Heart left ventricle (tissue), 16 donors: ENCODE data around the gene GADD45A. TPM values are rescaled to one million over a fixed set of nuclear protein-coding genes. Genes with fewer than 3 reads are reported as not detected.

Experiments used
- ATAC-seq, 4 donors: fragments of 200-7000 bp; cut with Tn5 transposase; one replicate each; pipeline ENCODE4 v1.9.1; 2020 to 2022; ENCODE audit warnings: moderate library complexity in 4 of 4, mild to moderate bottlenecking in 3 of 4, moderate number of reproducible peaks in 1 of 4
- DNase-seq, 5 donors: peaks; one replicate each; pipeline ENCODE4 v3.0.0-alpha.2; 2020
- H3K27ac ChIP-seq, 12 donors: fragments of 200-600 bp; sonication (generic) in 4 of 12; one replicate each; pipeline versions ENCODE4 v1.5.0 to v1.8.0; 2016 to 2022; ENCODE audit warnings: mild to moderate bottlenecking in 2 of 12
- H3K27me3 ChIP-seq, 9 donors: fragments of 200-600 bp; sonication (generic) in 2 of 9; one replicate each; pipeline versions ENCODE4 v1.5.1 to v1.8.0; 2016 to 2022; ENCODE audit warnings: mild to moderate bottlenecking in 3 of 9
- H3K36me3 ChIP-seq, 9 donors: fragments of 200-600 bp; sonication (generic) in 2 of 9; one replicate each; pipeline versions ENCODE4 v1.5.0 to v1.8.0; 2018 to 2022; ENCODE audit warnings: mild to moderate bottlenecking in 2 of 9
- H3K4me1 ChIP-seq, 12 donors: fragments of 200-600 bp; sonication (generic) in 4 of 12; one replicate each; pipeline versions ENCODE4 v1.5.0 to v1.8.0; 2016 to 2022; ENCODE audit warnings: mild to moderate bottlenecking in 3 of 12
- H3K4me3 ChIP-seq, 12 donors: fragments of 200-600 bp; sonication (generic) in 4 of 12; one replicate each; pipeline versions ENCODE4 v1.5.0 to v1.8.0; 2017 to 2022; ENCODE audit warnings: mild to moderate bottlenecking in 9 of 12, moderate library complexity in 4 of 12
- H3K9me3 ChIP-seq, 12 donors: fragments of 200-600 bp; sonication (generic) in 4 of 12; one replicate each; pipeline versions ENCODE4 v1.5.0 to v1.8.0; 2016 to 2022; ENCODE audit warnings: mild to moderate bottlenecking in 1 of 12
- CTCF ChIP-seq, 12 donors: fragments of 200-600 bp; sonication (generic) in 4 of 12; IDR thresholded peaks; one replicate each; pipeline versions ENCODE4 v1.5.0 to v1.8.0; 2018 to 2022; ENCODE audit warnings: antibody characterized with exemption in 12 of 12, mild to moderate bottlenecking in 5 of 12
- POLR2A ChIP-seq, 2 donors: fragments of 450-650 bp; IDR thresholded peaks; one replicate each; pipeline ENCODE4 v1.6.1; 2017; ENCODE audit warnings: antibody characterized with exemption in 2 of 2, mild to moderate bottlenecking in 2 of 2, moderate library complexity in 2 of 2
- WGBS, 4 donors: extraction: QIAGEN DNeasy Blood & Tissue Kit in 2 of 4; methylation state at CpG; one replicate each; pipeline versions ENCODE4 v1.1.5 to v1.1.7; 2013 to 2018; 5-methylcytosine and 5-hydroxymethylcytosine counted together
- intact Hi-C, 10 donors: fragments of 100-400 bp; cut with DNase I; formaldehyde crosslinking; loops; one replicate each; pipeline versions ENCODE4 v1.11.1 to v1.14.2; 2022
- long read RNA-seq, 3 donors: library from polyadenylated mRNA; unstranded; transcript quantifications; one replicate each; pipeline ENCODE4 v2.0.0, GENCODE V29; 2020 to 2021
- polyA plus RNA-seq, 2 donors: library from polyadenylated mRNA; stranded (reverse); fragments of 200-250 nt; gene quantifications; one replicate each; pipeline ENCODE4 v1.2.3, GENCODE V29; 2013
- total RNA-seq, 9 donors: library from RNA; depleted of rRNA in 2 of 9; stranded (reverse); fragments of >200 nt in 2 of 9; fragmentation: NEBNext Ultra II Directional in 3 of 9; extraction: Animal tissue kit (Norgen Biotek cat#: 25700) in 3 of 9; gene quantifications; one replicate each; pipeline versions ENCODE4 v1.1.0 to v1.2.4, GENCODE V29; 2016 to 2023
- donor health status: ischemic (EF 13 %, LVEDD 7.1; RV severe dilation, severe dysfunction).
- donor health status: healthy with polysubstance abuse.
- donor health status: DM: no; HTN: yes; CAD: no.
- donor health status: DM: no; HTN: no; CAD: no.
- donor health status: ischemic (EF 25% LVEDD 6.9; RV normal size, moderate dysfunction).
- donor health status: ischemic (EF 25% LVEDD 5.7; RV mildly dilated, moderate dysfunction).
- donor health status: healthy.
- donor health status: DM: yes; HTN: yes; CAD: no.
- donor health status: ischemic (EF 35%, LVEDD 5.7; RV mildly dilated, moderate dysfunction).
- donor health status: nonischemic (EF 11% LVEDD 7.7; RV severe dilation, severe dysfunction).
- donor health status: DM: yes; HTN: yes; CAD: no.
- donor health status: PGD.
- donor health status: ischemic (EF 29% LVEDD 5.4; RV normal size, mild dysfunction).
- donor health status: nonischemic (EF 23%, LVEDD 6.1; RV moderate dilation, normal function).

Gene GADD45A
- total RNA-seq (100 to 1,000 TPM in 1 of 9 donors, 10 to 100 TPM in 8; 26.5 to 119 (median 45.8) TPM), polyA plus RNA-seq (10 to 100 TPM; 35.7 to 57.3 TPM)
- long read RNA-seq, donor 1, transcript GADD45A-202 (4 exons, 1,496 nt), result major isoform, 40 of 49 reads
- long read RNA-seq, donor 1, partial matches to known transcripts, result 7 of 49 reads
- long read RNA-seq, donor 1, other reads (novel, unspliced or antisense), result 1 of 49 reads
- long read RNA-seq, donor 2, transcript GADD45A-202 (4 exons, 1,496 nt), result major isoform, 18 of 22 reads
- long read RNA-seq, donor 2, partial matches to known transcripts, result 4 of 22 reads
- long read RNA-seq, donor 2, other reads (novel, unspliced or antisense), result 0 of 22 reads
- long read RNA-seq, donor 3, transcript GADD45A-202 (4 exons, 1,496 nt), result major isoform, 27 of 30 reads
- long read RNA-seq, donor 3, partial matches to known transcripts, result 1 of 30 reads
- long read RNA-seq, donor 3, other reads (novel, unspliced or antisense), result 1 of 30 reads

- 0% methylated on average over 16 to 39 of the region's 39 CpGs for WGBS, 4 donors
- Histone ChIP-seq H3K36me3 (peaks cover 0 to 32% (median 28%) of the 10 kb centered on the region in 9 donors), H3K4me1 (peaks cover 6 to 54% (median 30%) of the 10 kb centered on the region in 12 donors), H3K9me3 (no peaks in the 10 kb centered on the region), H3K27ac (peak within 1 kb of the TSS; percentile 94 to 99 (median 98)), H3K4me3 (peak within 1 kb of the TSS; percentile 64 to 97 (median 84)), H3K27me3 (no peaks in the 10 kb centered on the region)
- intact Hi-C loops, result loop anchor here (2.0 to 10.0 kb wide), 20 partner anchors 37 to 253 kb away; partner anchors contain the start of genes GNG12 (in 4 of the 10) and SERBP1 (in 1 of the 10)
- DNase-seq, result peak; percentile 99
- ATAC-seq, result peak; percentile 92 to 96 (median 96)
- no peak for TF ChIP-seq CTCF (IDR thresholded peaks at IDR 0.05)
- TF ChIP-seq POLR2A (IDR thresholded peaks at IDR 0.05), result peak; percentile 98 to 100
These were observed at the start of gene GADD45A for GRCh38 chr1:67685067-67685557. Gene GADD45A (plus strand): TSS chr1:67685201. CDS start chr1:67685495, 294 bp downstream.

GRCh38 chr1:67636146-67636545 lies 48.9 kb upstream of the GADD45A start:
- no peaks in the 10 kb centered on the region for H3K36me3 ChIP-seq
- intact Hi-C loops, result no loop called here
- H3K27me3 ChIP-seq, result no peaks in the 10 kb centered on the region
- TF ChIP-seq POLR2A (IDR thresholded peaks at IDR 0.05), result no peak
- no peak for TF ChIP-seq CTCF (IDR thresholded peaks at IDR 0.05)
- no peaks in the 10 kb centered on the region for H3K4me1 ChIP-seq
- no peak for ATAC-seq
- H3K9me3 ChIP-seq, result no peaks in the 10 kb centered on the region
- H3K4me3 ChIP-seq, result no peak overlapping the region
- H3K27ac ChIP-seq, result no peak overlapping the region
- DNase-seq, result no peak

- no peaks in the 10 kb centered on the region for H3K36me3 ChIP-seq
- ATAC-seq (peak in 1 of 4 donors; percentile 39), DNase-seq (no peak)
- no peaks in the 10 kb centered on the region for H3K9me3 ChIP-seq
- peaks cover 0 to 4% (median 0%) of the 10 kb centered on the region in 12 donors for H3K4me1 ChIP-seq
- H3K4me3 ChIP-seq, result no peak overlapping the region
- intact Hi-C loops, result no loop called here
- no peaks in the 10 kb centered on the region for H3K27me3 ChIP-seq
- TF ChIP-seq POLR2A (IDR thresholded peaks at IDR 0.05) (no peak), CTCF (IDR thresholded peaks at IDR 0.05) (no peak)
- H3K27ac ChIP-seq, result no peak overlapping the region
- WGBS, 4 donors, result 48 to 62% (median 52%) methylated on average over 6 of the region's 6 CpGs
These were observed 45.6 kb upstream of the GADD45A start for GRCh38 chr1:67639361-67639760.

- TF ChIP-seq CTCF (IDR thresholded peaks at IDR 0.05) (no peak), POLR2A (IDR thresholded peaks at IDR 0.05) (no peak)
- Histone ChIP-seq H3K27me3 (no peaks in the 10 kb centered on the region), H3K9me3 (no peaks in the 10 kb centered on the region), H3K36me3 (no peaks in the 10 kb centered on the region), H3K27ac (peak overlapping the region in 1 of 12 donors; percentile 32), H3K4me3 (peak overlapping the region in 1 of 12 donors; percentile 2), H3K4me1 (peaks cover 6 to 27% (median 20%) of the 10 kb centered on the region in 12 donors)
- peak in 3 of 5 donors; percentile 18 to 43 (median 38) for DNase-seq
- ATAC-seq, result peak in 3 of 4 donors; percentile 19 to 63 (median 43)
- 48 to 70% (median 61%) methylated on average over 9 of the region's 9 CpGs for WGBS, 4 donors
- intact Hi-C loops, result loop anchor here in 1 of 10 donors (10.0 kb wide), 1 partner anchor 78 kb away; no protein-coding TSS in a partner anchor
These were observed 42.4 kb upstream of the GADD45A start for GRCh38 chr1:67642629-67643028.
